Endometrial microvascular endothelial cells (primary cell): ENCODE data around the gene PHC2. TPM values are rescaled to one million over a fixed set of nuclear protein-coding genes. Genes with fewer than 3 reads are reported as not detected.
"Not testable (repeated sequence)": the region's sequence is repeated elsewhere in the genome, so short reads cannot be mapped to it uniquely, and the experiment has no call there.

Experiments
- in situ Hi-C: cut with HindIII; loops from 2 replicates; pipeline ENCODE4 v1.10.0; 2017; ENCODE audit warnings: low sequenced_read_pairs, low pct_unique_long_range_greater_than_20kb; ENCODE audit errors: inconsistent ontology term
- total RNA-seq: library from RNA; depleted of rRNA; stranded (reverse); fragments of >200 nt; gene quantifications from one replicate; pipeline ENCODE4 v1.2.3, GENCODE V29; 2015; ENCODE audit errors: inconsistent ontology term

The PHC2 gene
- total RNA-seq, 1 donor from 2014 or later, result 112 TPM

- in situ Hi-C loops, result not testable (repeated sequence)
Observed at GRCh38 chr1:33309351-33309750, 121.5 kb downstream of the PHC2 start.

GRCh38 chr1:33307494-33307864 is 123.4 kb downstream of the PHC2 start:
- in situ Hi-C loops, result no loop called here

- in situ Hi-C loops, result no loop called here
Observed at GRCh38 chr1:33306653-33307493, 124.0 kb downstream of the PHC2 start.

- in situ Hi-C loops, result no loop called here
Observed at GRCh38 chr1:33305816-33306652, 124.9 kb downstream of the PHC2 start.

- in situ Hi-C loops, result no loop called here
Observed at GRCh38 chr1:33305016-33305415, 125.9 kb downstream of the PHC2 start.

GRCh38 chr1:33302325-33302724 is 128.6 kb downstream of the PHC2 start:
- in situ Hi-C loops, result no loop called here

DNA sequence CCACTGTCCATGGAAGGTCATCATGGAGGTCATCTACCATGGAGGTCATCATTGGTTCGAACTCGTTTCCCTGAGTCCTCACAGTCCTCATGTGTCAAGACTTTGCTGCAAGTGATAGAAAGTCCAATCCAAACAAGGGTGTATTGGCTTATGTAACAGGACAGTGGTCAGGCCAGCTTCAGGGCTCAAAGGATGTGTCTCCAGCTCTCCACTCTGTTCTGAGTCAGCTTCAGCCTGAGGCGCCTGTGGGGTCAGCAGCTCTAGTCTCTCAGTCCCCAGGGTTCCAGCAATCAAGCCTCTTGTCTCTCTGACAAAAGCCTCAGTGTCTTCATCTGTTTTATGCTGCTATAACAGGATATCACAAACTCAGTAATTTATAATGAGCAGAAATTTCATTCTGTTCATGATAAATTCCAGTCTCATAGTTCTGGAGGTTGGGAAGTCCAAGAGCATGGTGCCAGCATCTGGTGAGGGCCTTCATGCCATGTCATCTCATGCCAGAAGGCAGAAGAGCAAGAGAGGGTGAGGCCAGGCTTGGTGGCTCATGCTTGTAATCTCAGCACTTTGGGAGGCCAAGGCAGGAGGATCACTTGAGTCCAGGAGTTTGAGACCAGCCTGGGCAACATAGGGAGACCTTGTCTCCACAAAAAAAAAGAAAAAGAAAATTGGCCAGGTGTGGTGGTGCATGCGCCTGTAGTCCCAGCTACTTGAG is 129.5 kb downstream of the PHC2 start:
- in situ Hi-C loops, result no loop called here

DNA sequence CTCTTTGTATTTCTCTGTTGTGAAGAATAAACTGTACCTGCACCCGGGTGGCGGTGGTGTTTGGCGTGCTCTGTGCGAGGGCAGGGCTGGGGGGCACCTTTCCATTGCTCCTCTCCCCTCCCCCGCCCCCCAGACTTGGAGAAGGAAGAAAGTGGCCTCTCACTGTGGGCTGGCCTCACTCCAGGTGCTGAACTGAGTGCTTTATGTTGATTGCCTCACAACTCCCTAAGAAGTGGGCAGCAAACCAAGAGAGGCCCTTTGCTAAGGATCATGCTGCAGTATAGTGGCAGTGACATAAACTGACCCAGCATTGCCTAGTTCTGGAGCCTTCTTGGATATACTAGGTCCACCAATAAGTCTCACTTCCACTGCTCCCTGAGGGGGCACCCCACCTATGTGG is 130.2 kb downstream of the PHC2 start:
- in situ Hi-C loops, result no loop called here

DNA sequence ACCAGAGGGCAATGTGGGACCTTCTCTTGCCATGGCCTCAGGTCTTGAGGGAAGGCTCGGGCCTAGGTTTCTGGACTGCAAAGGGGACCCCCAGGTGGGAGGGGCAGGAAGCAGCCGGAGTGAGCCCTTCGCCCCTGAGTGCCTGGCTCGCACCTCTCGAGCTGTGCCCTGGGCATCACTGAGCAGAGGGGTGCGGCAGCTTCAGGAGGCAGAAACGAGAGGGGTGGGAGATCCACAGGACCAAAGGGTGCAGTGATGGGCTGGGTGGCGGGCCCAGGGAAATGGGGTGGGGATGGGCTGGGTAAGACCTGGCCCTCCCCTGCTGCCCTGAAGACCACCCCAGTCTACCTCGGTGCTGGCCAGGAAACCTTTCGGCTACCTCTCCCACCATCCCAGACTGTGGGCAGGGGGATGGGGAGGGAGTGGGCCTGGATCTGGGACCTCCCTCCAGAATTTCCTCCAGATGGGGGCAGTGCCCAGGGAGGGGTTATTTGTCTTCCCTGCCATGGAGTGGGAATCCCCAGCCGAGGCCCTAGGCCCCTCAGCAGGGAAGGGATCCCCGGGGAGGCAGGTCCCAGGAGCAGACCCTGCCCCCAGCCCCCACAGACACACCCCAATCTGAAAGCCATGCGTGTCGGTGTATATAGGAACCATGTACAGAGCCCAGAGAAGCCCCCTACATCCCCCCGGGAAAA is 131.3 kb downstream of the PHC2 start:
- in situ Hi-C loops, result no loop called here

DNA sequence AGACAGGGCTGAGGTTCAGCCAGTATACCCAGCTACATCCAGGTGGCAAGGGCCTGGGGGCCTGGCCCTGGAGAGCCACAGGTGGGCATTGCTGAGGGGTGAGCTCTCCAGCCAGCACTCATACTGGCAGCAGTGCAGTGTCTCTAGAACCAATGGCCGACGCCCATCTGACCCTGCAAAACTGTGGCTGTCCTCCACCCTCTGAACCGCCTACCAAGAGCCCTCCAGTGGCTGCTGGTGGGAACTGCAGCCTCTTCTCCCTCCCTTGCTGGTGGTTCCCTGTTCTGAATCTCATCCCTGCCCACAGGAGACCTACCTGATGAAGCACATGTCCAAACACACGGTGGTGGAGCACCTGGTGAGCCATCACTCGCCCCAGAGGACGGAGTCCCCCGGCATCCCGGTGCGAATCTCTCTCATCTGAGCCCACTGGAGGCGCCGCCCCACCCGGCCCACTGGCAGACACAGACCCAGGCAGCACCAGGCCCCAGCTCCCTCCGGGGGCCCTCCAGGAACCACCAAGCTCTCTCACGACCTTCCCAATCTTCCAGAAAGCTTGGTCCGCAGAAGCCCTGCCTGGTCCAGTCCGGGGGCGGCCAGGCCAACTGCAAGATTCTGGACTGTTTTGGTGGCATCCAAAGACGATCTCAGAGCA is 132.1 kb downstream of the PHC2 start:
- in situ Hi-C loops, result no loop called here

GRCh38 chr1:33297911-33298622 is 132.8 kb downstream of the PHC2 start:
- in situ Hi-C loops, result no loop called here

DNA sequence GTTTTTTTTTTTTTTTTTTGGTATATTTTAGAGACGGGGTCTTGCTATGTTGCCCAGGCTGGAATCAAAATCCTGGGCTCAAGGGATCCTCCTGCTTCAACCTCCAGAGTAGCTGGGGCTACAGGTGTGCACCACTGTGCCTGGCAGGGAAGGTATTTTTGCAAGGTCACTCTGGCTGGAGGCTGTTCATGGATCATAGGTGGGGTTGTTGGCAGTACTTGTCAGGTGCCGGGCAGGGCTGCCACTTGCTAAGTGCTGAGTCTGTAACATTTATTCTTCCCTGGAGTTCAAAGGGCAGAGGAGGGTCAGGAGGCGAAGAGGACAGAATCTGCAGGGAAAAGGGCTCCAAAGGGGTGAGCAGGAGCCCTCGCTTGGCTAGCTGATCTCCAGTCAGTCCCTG is 134.1 kb downstream of the PHC2 start:
- in situ Hi-C loops, result no loop called here

DNA sequence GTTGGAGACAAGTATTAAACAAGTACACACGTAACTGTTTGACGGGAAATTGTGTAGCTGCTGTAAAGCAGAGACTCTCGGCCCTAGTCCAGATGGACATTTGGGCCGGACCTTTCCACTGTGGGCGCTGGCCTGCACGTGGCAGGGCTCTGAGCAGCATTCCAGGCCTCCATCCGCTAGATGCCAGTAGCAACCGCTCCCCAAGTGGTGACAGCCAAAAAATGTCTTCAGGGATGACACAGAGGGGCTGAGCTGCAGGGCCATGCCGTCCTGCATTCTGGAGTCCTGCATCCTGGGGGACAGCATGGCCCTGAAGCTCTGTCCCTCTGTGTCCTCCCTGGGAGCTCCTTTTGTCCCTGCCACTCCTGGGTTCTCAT is 134.8 kb downstream of the PHC2 start:
- in situ Hi-C loops, result no loop called here

DNA sequence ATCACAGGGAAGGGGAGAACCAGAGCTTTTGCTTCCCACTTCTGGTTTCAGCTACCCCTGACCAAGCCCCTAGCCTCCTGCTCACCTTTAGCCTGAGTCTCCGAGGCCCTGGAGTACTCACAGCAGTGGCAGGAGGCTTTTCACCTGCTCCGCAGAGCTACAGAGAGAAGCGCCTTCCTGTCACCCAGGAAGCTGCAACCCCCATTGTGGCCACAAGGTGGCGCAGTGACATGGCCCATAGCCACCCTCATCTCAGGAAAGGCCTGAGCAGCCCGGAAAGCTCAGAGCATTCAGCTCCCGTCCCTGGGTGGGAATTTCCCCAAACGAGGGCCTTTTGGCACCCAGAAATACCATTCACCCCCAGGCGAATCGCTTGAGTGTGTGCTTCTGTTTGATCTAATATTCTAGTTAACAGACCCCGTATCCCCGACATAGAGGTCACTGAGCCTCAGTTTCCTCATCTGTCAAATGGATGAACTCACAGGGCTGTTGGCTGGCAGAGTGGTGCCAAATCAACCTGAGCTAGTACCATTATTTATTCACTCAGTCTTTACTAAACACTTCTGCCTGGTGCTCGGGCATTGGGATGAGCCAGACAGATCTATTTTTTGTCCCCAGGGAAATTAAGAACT is 135.3 kb downstream of the PHC2 start:
- in situ Hi-C loops, result no loop called here

- in situ Hi-C loops, result no loop called here
Observed at GRCh38 chr1:33295023-33295422, 135.9 kb downstream of the PHC2 start.

DNA sequence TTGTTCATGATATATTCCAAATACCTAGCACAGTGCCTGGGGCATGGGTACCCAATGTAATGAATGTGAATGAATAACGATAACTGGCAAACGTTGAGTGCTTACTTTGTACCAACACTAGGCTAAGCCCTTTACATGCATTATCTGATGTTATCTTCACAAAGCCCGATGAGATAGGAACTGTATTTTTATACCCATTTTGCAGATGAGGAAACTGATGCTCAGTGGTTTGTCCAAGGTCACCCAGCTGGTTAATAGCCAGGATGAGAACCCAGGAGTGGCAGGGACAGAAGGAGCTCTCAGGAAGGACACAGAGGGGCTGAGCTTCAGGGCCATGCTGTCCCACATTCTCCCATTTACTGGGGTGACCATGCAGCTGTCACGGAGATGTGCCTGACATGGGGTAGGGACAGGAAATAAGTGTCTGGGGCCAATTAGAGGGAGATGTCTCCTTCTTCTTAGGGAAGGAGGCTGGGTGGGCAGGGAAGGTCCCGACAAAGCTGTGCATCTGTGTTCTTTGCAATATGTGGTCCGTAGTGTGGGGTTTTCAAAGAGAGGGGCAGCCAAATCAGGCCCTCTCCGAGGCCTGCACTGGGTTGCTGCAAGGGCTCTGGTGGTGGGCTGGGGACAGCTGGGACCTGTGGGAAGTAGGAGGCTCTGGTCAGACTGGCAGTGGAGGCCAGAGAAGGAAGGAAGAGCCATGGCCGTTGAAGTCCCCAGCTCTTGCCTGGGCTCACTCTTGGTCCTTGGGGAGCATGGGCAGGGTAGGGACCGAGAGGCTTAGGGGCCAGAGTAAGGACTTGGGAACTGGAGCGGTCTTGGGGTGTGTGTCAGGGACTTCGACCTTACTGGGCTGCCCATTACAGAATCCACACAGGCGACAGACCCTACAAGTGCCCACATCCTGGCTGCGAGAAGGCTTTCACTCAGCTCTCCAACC is 136.6 kb downstream of the PHC2 start:
- in situ Hi-C loops, result no loop called here
